OCI-LY7 (cell line): ENCODE measurements around the gene DAPK2. TPM values are rescaled to one million over a fixed set of nuclear protein-coding genes. Genes with fewer than 3 reads are reported as not detected.

Source experiments
- BruUV-seq: library from RNA; stranded (reverse); fragments of 400-500 nt; replicated peaks from 2 replicates; lab custom pipeline; 2021; lab: Mats Ljungman, UMichigan
- CTCF ChIA-PET: fragments of 300-600 bp; sonication (Branson Sonifier 250); formaldehyde crosslinking; loops from one replicate; lab custom pipeline; 2022; ENCODE audit warnings: antibody characterized with exemption; ENCODE audit not compliant: unreplicated experiment; lab: Charles Lee
- POLR2A ChIA-PET: fragments of 300-600 bp; sonication (Branson Sonifier 250); formaldehyde crosslinking; loops from one replicate; lab custom pipeline; 2022; ENCODE audit warnings: antibody characterized with exemption; lab: Charles Lee
- DNase-seq: peaks from one replicate; pipeline ENCODE4 v3.0.0-alpha.2; 2015; ENCODE audit warnings: low spot score
- H2AFZ ChIP-seq: fragments of 200-600 bp; sonication (generic), shearing (Covaris generic); 2 replicates; pipeline ENCODE4 v1.6.1; 2014; ENCODE audit warnings: mild to moderate bottlenecking, antibody characterized with exemption, low read length, moderate library complexity
- H3K27ac ChIP-seq: fragments of 200-600 bp; sonication (generic); 2 replicates; pipeline ENCODE4 v1.5.1; 2014; ENCODE audit warnings: mixed run types, low read depth, mild to moderate bottlenecking, moderate library complexity, low read length, inconsistent platforms; ENCODE audit not compliant: poor library complexity, severe bottlenecking
- H3K36me3 ChIP-seq: fragments of 200-600 bp; sonication (generic); 2 replicates; pipeline ENCODE4 v1.6.1; 2014; ENCODE audit warnings: mild to moderate bottlenecking, antibody characterized with exemption, low read length, moderate library complexity, mixed read lengths; ENCODE audit not compliant: insufficient read depth
- H3K4me1 ChIP-seq: fragments of 200-600 bp; sonication (generic); 2 replicates; pipeline ENCODE4 v1.5.1; 2014; ENCODE audit warnings: mild to moderate bottlenecking, low read length; ENCODE audit not compliant: insufficient read depth, poor library complexity, severe bottlenecking
- H3K4me2 ChIP-seq: fragments of 200-600 bp; sonication (generic); 2 replicates; pipeline ENCODE4 v1.6.1; 2014; ENCODE audit warnings: mild to moderate bottlenecking, low read length
- H3K4me3 ChIP-seq: fragments of 200-600 bp; sonication (generic); 2 replicates; pipeline ENCODE4 v1.5.1; 2014; ENCODE audit warnings: mild to moderate bottlenecking, low read depth, low read length; ENCODE audit not compliant: poor library complexity, severe bottlenecking
- H3K79me2 ChIP-seq: fragments of 200-600 bp; sonication (generic); 2 replicates; pipeline ENCODE4 v1.6.1; 2016; ENCODE audit warnings: low read depth, mild to moderate bottlenecking, low read length, moderate library complexity, mixed read lengths; ENCODE audit not compliant: insufficient read depth
- H3K9me2 ChIP-seq: fragments of 200-600 bp; sonication (generic); 2 replicates; pipeline ENCODE4 v1.6.1; 2016; ENCODE audit warnings: mild to moderate bottlenecking, low read length, mixed read lengths; ENCODE audit not compliant: insufficient read depth
- H3K9me3 ChIP-seq: fragments of 200-600 bp; sonication (generic); 2 replicates; pipeline ENCODE4 v1.6.1; 2014; ENCODE audit warnings: mild to moderate bottlenecking, mixed run types, low read length, mixed read lengths
- H4K20me1 ChIP-seq: fragments of 200-600 bp; sonication (generic); 2 replicates; pipeline ENCODE4 v1.6.1; 2014; ENCODE audit warnings: mild to moderate bottlenecking, antibody characterized with exemption, low read length, moderate library complexity, mixed read lengths; ENCODE audit not compliant: insufficient read depth
- CTCF ChIP-seq: fragments of 200-600 bp; sonication (generic); conservative IDR thresholded peaks from 2 replicates; pipeline ENCODE4 v1.5.1; 2014; ENCODE audit warnings: mild to moderate bottlenecking, antibody characterized with exemption, low read length, moderate library complexity, mixed read lengths
- EZH2phosphoT487 ChIP-seq: fragments of 200-600 bp; sonication (generic); IDR thresholded peaks from 2 replicates; pipeline ENCODE4 v1.6.1; 2018; ENCODE audit warnings: low read depth, borderline replicate concordance, mild to moderate bottlenecking, mixed run types, antibody characterized with exemption, low read length, moderate library complexity, mixed read lengths
- intact Hi-C: fragments of 100-400 bp; cut with micrococcal nuclease; formaldehyde crosslinking; loops from one replicate; pipeline ENCODE4 v1.10.0; 2022; ENCODE audit not compliant: unreplicated experiment
- total RNA-seq, 2 experiments: library from RNA; depleted of rRNA in 1 of 2; stranded (reverse); fragments of >200 nt in 1 of 2; shearing (Covaris generic) in 1 of 2; gene quantifications; 2 replicates each; pipeline ENCODE4 v1.2.3, GENCODE V29; 2014 to 2022

DAPK2 gene
- total RNA-seq, 2 experiments from 2014 or later, result 0.36 to 1.2 TPM

GRCh38 chr15:63983061-63983711, 63.1 kb downstream of the DAPK2 start:
- peak overlapping the region; percentile 51; the same call in 1 of the 2 replicates for H2AFZ ChIP-seq
- intact Hi-C loops, result no loop called here
- H3K4me3 ChIP-seq, result no peak overlapping the region
- H3K9me2 ChIP-seq, result no peaks in the 10 kb centered on the region
- H3K36me3 ChIP-seq, result no peaks in the 10 kb centered on the region
- H3K79me2 ChIP-seq, result no peaks in the 10 kb centered on the region
- DNase-seq, result peak; percentile 34
- CTCF ChIA-PET, result interaction anchor here (2.0 kb wide), 1 partner anchor 28 kb away, joined by 4 read pairs; no protein-coding TSS in a partner anchor
- peaks cover 37% of the 10 kb centered on the region for H3K4me1 ChIP-seq
- POLR2A ChIA-PET, result interaction anchor here (1.0 kb wide), 1 partner anchor 15 kb away, joined by 3 read pairs; no protein-coding TSS in a partner anchor
- no peak overlapping the region for H3K27ac ChIP-seq
- H3K9me3 ChIP-seq, result no peaks in the 10 kb centered on the region
- no TSS peak for BruUV-seq
- H4K20me1 ChIP-seq, result no peaks in the 10 kb centered on the region
- no peak for TF ChIP-seq EZH2phosphoT487
- TF ChIP-seq CTCF, result peak; percentile 46; the same call in 1 of the 2 replicates
- no peak overlapping the region for H3K4me2 ChIP-seq

GRCh38 chr15:63982381-63982854, 63.9 kb downstream of the DAPK2 start:
- H3K4me1 ChIP-seq, result peaks cover 35% of the 10 kb centered on the region
- no peak overlapping the region for H3K27ac ChIP-seq
- no peaks in the 10 kb centered on the region for H3K9me2 ChIP-seq
- no peaks in the 10 kb centered on the region for H3K9me3 ChIP-seq
- H3K4me2 ChIP-seq, result no peak overlapping the region
- H3K36me3 ChIP-seq, result no peaks in the 10 kb centered on the region
- ChIA-PET CTCF (interaction anchor here (2.0 kb wide), 1 partner anchor 29 kb away, joined by 4 read pairs; no protein-coding TSS in a partner anchor), POLR2A (no interaction called here)
- H4K20me1 ChIP-seq, result no peaks in the 10 kb centered on the region
- H3K4me3 ChIP-seq, result no peak overlapping the region
- intact Hi-C loops, result no loop called here
- no peak for DNase-seq
- BruUV-seq, result no TSS peak
- H2AFZ ChIP-seq, result peak overlapping the region; percentile 51; the same call in 1 of the 2 replicates
- no peaks in the 10 kb centered on the region for H3K79me2 ChIP-seq
- TF ChIP-seq EZH2phosphoT487, result no peak
- TF ChIP-seq CTCF, result no peak
